Keratinocyte (primary cell): Measurements from ENCODE around the gene NDUFAF8.

Experiments
- CTCF ChIP-seq, 3 experiments: IDR thresholded peaks in 1 of 3; conservative IDR thresholded peaks in 1 of 3; optimal IDR thresholded peaks in 1 of 3; 2 replicates in 2 of 3; 3 replicates in 1 of 3; pipeline versions ENCODE3 to v1.5.1; 2011; ENCODE audit warnings: low read length in 3 of 3, mild to moderate bottlenecking in 3 of 3, moderate library complexity in 2 of 3, control low read depth in 1 of 3, inconsistent platforms in 1 of 3; ENCODE audit not compliant: insufficient read depth in 2 of 3; ENCODE audit errors: extremely low read depth in 1 of 3
- EZH2 ChIP-seq: IDR thresholded peaks from one replicate; pipeline ENCODE4 v1.6.1; 2012; ENCODE audit warnings: inconsistent platforms, mild to moderate bottlenecking, low read length, moderate library complexity

GRCh38 chr17:81267390-81268067 is 28.4 kb downstream of the NDUFAF8 start:
- no peak for TF ChIP-seq CTCF (optimal IDR thresholded peaks at IDR 0.05 in 1 of 3, IDR thresholded peaks at IDR 0.05 in 1 of 3, conservative IDR thresholded peaks at IDR 0.05 in 1 of 3; ENCODE audit: extremely low read depth in 1 of 3, insufficient read depth in 2 of 3, low read length in 3 of 3)
- no peak for TF ChIP-seq EZH2
